HG03139 (cell line): Measurements from ENCODE around the gene TEX54.
"Not testable (repeated sequence)": the region's sequence is repeated elsewhere in the genome, so short reads cannot be mapped to it uniquely, and the experiment has no call there.

ENCODE experiments used
- ATAC-seq: cut with Tn5 transposase; IDR thresholded peaks from one replicate; pipeline ENCODE4 v1.9.1; 2021; ENCODE audit not compliant: unreplicated experiment

Gene TEX54

DNA sequence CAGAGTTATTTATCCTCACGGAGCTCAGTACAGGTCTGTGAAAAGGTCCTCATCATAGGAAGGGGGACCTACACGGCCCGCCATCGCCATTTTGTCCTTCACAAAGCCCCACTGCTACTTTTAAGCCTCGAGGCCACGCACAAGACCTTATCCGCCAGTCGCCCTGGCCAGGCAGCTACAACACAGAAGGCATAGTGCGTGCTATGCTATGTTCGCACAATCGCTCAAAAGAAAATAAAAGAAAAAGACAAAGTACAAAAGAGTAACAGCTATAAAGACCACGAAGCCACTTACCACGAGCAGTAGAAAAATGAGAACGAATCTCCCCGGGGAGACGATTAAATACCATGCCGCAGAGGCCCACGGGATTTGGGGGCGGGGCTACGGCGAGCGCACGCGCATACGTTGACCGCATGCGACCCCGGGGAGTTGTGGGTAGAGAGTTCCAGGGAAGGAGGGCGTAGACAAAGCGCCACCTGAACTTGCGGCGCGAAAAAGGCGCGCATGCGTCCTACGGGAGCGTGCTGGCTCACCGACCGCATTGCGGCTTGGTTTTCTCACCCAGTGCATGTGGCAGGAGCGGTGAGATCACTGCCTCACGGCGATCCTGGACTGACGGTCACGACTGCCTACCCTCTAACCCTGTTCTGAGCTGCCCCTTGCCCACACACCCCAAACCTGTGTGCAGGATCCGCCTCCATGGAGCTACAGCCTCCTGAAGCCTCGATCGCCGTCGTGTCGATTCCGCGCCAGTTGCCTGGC is 23.1 kb upstream of the TEX54 start:
- ATAC-seq = peak; percentile 84

DNA sequence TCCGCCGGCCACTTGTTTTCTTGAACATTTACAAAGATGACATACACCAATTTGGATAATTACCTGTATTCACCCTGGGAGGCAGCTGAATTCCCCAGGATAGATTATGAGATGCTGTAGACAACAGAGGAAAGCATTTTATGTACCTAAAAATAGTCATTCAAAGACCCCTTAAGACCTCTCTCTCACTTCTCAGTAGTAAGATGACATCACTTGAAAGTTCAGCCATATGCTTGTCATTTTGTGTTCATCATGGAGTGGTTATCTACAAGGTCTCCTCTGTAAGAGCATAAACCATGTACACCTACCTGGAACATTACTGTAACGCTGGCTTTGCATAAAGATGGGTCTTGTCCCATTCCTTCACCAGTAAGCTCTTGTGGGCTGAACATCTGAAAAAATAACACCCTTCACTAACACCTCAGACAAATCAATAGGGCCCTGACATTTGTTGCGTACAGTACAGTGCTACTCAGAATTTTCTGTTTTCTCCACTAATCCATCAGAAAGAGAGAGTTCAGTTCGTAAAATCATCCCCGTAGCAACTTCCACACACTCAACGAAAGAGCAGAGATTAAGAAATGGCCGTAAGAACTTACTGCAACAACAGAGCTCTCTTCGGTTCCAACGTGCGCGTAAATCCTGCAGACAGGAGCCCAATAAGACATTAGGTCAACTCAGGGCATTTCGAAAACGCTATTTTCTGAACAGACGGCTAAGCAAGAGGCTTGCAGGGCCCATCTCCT is 22.4 kb upstream of the TEX54 start:
- no peak for ATAC-seq

DNA sequence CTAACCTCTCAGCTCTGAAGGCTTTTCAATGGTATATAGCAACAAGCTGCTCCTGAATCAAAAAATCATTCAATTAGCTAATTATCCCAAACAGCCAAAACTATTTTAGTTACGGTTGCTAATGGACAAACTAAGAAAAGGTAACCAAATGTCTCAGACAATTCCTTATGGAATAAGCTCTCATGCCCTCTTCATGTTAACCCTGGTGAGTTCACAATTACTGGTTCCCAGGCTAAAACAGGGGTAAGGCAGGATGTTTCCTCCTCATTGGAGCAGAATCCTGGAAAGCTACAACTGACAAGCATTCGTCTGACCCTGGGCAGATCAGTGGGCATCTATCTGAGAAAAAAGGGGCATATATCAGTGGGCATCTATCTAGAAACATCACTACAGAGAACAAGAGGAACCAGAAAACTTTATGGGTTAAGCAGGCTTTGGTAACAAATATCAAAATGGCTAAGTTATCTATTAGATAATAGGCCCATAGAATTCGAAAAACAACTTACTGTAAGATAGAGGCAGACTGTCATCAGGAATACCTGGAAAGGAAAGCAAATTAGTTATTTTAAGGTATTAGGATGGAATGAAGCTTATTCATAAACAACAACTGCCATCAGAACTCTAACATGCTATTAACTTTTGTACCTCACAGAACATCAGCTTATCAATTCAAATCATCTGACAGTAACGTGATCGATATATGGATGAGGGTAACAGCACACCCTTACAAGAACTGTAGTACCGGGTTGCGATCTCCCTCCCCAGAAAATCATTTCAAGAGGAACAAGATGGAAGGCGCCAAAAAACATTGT is 21.6 kb upstream of the TEX54 start:
- ATAC-seq = no peak

DNA sequence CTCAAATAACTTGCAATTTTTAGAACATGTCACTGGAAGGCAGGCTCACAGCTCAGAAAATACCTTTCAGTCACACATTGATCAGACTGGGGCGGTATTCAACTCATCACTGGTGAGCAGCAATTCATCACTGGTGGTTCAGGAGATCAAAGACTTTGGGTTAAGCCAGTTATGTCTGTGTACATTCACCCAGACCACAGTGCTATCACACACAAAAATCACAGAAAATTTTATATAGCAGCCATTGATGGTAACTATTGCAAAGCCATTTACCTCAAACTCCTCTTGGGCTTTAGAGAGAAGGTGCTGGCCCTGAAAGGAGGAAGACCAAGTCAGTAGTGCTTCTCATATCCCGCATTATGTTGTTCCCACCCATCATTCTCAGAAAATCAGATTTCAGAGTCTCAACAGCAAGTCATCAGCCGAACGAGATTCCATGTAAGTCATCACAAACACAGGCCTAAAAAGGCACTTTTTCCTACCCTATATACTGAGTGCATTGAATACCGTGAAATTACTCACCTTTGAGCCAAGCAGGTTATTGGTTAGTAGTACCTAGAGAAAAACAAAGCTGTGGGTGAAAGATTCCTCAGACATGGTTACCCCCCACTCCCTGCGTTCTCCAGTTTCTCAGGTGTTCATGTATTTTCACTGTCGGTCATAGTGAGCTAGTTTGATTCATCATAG is 20.8 kb upstream of the TEX54 start:
- no peak for ATAC-seq

DNA sequence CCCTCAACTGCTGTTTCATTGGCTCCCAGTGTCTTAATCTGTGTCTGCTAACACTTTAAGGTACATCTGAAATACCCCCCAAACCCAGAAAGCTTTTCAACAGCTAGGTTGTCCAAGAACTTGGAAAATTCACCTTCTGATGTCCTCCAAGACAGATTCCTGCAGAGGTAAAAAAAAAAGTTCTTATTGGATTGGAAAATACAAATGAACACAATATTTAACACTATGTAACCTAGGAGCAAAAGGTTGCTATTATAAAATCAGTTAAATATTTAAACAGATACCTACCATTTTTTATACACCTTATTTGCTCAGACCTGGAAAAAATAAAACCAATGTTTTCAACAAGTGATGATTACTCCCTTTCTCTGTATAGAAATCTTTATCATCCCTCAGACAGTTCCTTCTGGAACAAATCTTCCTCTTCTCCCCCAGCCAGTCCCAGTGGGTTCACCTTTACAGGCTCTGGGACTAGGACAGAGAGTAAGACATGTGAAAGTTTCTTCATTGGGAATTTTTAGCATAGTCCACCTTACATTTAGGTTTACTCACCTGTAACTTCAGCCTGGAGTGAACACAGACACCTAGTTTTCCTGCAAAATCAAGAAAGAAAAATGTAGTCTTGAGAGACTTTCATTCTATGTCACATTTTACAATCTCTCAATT is 20.0 kb upstream of the TEX54 start:
- ATAC-seq = no peak

DNA sequence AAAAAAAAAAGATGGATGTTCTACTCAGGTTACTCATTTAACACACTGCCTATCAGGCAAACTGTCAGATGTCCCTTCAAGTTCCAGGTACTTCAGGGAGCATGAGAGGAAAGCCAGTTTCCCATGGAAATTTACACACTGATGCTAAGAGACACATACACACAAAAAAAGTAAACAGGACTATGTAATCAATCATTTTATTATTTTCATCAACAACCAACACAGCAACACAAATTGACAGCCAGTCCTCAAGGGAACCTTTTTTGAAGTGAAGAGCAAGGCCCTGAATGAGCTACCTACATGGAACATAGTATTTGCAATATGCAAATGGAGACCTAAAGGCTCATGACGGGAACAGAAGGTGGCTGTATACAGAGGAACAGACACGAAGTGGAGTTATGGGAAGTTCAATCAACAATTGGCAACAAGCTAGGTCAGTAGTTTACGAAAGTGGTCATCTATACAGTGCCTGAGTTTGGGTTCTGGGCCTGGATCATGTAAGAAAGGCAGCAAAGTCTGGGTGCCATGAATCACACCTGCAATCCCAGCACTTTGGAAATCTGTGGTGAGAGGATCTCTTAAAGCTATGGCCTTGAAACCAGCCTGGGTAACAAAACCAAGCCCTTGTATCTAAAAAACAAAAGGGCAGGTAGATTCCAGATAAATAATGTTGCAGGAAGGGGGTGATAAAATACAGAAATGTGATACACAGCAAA is 19.3 kb upstream of the TEX54 start:
- ATAC-seq = no peak

DNA sequence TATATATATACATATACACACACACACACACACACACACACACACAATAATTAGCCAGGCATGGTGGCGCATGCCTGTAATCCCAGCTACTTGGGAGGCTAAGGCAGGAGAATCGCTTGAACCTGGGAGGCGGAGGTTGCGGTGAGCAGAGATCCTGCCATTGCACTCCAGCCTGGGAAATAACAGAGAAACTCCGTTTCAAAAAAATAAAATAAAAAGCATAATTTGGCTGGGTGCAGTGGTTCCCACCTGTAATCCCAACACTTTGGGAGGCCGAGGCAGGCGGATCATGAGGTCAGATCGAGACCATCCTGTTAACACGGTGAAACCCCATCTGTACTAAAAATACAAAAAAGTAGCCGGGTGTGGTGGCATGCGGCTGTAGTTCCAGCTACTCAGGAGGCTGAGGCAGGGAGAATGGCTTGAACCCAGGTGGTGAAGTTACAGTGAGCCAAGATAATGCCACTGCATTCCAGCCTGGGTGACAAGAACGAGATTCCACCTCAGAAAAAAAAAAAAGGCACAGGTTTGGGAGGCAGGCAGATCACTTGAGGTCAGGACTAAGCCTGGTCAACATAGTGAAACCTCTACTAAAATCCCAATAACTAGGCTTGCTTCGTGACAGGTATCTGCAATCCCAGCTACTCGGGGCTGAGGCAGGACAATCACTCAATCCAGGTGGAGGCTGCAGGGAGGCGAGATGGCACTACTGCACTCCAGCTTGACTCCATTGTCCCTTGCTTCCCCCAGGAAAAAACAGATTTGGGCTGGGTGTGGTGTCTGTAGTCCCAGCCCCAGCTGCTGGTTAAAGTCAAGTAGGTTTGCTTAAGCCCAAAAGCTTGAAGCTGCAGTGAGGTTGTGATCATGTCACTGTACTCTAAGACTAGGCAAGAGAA is 18.5 kb upstream of the TEX54 start:
- no peak for ATAC-seq

DNA sequence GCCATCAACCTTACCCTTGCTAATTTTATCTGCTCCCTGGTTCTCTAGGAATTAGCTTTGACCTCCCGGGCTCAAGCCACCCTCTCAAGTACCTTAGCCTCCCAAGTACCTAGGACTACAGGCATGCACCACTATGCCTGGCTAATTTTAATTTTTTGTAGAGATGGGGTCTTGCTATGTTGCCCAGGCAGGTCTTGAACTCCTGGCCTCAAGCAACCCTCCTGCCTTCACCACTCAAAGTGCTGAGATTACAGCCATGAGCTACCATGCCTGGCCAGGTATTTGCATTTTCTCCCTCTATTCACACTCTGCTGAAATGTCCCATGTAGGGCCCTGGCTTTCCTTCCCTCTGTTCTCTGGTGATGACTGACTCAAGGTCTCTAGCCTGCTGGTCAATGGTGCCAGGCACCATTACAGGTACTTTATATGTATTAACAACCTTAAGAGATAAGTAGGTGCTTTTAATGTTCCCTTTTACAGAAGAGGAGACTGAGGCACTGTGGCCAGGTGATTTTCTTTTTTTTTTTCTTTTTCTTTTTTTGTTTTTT is 15.2 kb upstream of the TEX54 start:
- ATAC-seq = no peak

DNA sequence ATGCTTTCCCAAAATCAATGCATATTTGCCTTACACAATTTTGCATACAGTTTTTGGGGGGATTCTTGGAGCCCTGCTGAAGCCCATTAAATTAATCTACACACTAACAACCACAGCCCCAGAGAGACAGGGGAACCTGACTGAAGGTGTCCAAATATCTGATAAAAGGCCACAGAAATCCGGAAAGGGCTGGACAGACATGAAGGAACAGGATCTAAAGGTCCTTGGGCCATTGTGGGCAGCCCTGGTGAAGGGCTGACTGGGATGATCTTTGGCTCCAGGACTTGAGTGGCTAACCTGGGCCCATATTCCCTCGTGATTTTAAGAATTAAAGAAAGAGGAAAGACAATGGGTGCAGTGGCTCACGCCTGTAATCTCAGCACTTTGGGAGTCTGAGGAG is 13.5 kb upstream of the TEX54 start:
- no peak for ATAC-seq

DNA sequence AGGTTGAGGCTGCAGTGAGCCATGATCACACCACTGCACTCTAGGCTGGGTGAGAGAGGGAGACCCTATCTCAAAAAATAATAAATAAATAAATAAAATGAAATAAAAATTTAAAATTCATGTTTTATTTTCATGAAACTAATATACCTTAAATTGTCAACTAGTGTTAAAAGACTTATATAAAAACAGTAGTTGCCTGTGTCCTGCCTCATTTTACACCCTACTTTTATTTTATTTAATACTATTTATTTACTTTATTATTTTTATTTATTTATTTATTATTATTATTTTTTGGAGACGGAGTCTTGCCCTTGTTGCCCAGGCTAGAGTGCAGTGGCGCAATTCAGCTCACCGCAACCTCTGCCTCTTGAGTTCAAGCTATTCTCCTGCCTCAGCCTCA is 11.5 kb upstream of the TEX54 start:
- ATAC-seq = no peak

DNA sequence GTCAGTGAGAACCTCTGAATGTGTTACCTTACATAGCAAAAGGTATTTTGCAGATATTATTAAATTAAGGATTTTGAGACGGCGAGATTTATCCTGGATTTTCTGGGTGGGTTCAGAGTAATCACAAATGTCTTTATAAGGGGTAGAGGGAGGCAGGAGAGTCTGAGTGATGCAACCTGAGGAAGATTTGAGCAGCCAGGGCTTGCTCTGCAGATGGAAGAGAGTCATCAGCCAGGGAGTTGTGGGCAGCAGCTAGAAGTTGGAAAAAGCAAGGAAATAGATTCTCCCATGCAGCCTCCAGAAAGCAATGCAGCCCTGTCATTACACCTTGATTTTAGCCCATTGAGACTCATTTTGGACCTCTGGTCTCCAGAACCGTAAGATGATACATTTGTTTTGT is 10.8 kb upstream of the TEX54 start:
- no peak for ATAC-seq

DNA sequence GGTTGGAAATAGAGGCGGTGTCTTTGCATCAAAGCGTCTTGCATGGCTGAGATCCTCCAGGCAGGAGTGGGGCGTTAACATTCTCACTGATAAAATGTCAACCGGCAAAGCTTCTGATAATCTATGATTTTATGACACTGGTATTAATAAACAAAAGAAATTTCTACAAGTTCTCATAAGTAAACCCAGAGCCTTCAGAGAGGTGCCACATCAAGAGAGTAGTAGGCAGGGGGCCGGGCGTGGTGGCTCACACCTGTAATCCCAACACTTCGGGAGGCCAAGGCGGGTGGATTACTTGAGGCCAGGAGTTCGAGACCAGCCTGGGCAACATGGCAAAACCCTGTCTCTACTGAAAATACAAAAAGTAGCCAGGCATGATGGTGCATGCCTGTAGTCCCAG is 10.2 kb upstream of the TEX54 start:
- not testable (repeated sequence) for ATAC-seq

DNA sequence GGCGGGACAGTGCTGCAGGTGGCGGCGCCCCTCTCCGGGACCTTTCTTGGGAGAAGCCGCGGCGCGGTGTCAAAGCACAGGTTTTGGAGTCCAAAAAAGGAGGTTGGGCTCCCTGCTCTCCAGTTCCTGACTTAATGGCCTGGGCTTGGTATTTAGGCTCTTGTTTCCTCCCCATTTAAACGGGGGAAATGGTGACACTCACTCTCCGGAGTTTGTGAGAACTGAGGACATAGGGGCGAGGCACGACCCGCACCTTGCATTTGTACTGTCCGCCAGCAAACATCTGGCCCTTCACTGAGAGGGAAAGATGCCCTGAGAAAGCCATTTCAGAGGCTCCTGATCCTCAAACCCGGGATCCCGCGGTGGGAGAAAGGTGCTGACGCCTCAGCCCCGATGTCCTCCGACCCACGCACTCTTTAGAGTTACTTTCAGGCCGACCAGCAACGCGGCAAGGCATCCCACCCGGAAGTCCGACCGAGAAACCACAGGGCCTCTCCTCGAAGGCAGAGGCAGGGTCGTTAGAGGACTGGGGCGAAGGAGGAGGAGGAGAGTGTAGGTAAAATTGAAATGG is 9.6 kb upstream of the TEX54 start:
- ATAC-seq = no peak

DNA sequence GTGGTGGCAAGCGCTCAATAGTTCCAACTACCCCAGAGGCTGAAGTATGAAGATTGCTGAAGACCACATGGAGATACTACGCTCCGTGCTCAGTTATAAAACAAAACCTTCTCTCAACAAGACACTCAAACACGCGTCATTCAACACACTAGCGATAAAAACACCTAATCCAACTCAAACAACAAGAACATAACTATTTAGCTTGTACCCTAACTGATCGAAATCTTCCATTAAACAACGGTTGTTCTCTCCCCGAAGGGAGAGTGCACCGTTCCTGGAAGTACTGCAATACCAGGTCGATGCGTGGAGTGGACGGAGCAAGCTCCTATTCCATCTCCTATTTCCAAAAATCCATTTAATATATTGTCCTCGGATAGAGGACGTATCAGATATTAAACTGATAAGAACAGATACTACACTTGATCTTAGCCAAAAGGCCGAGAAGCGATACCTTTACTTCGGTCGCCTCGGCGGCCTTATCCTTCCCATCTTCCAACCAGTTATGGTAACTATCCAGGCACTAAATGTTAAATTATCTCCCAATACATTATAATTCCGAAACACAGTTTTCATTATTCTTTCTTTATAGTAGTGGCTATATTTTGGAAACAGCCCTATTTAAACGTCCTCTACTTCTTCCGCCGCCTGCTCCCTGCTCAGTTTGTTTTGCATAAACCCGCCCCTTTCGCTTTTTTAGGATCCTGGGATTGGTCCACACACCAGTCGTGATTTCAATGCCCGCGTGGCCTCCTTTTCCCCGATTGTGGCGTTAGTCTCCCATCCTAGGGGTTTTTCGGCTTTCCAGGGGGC is 8.9 kb upstream of the TEX54 start:
- peak; percentile 49 for ATAC-seq

DNA sequence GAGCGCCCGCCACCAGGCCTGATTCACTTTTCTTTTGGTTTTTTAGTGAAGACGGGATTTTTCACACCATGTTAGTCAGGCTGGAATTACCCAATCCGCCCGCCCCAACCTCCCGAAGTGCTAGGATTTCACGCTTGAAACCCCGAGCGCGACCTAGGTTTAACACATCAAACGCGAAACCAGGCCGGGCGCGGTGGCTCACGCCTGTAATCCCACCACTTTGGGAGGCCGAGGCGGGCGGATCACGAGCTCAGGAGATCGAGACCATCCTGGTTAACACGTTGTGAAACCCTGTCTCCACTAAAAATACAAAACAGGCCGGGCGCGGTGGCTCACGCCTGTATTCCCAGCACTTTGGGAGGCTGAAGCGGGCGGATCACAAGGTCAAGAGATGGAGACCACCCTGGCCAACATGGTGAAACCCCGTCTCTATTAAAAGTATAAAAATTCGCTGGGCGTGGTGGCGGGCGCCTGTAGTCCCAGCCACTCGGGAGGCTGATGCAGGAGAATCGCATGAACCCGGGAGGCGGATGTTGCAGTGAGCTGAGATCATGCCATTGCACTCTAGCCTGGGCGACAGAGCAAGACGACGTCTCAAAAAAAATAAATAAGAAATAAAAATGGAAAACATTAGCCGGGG is 8.2 kb upstream of the TEX54 start:
- not testable (repeated sequence) for ATAC-seq

DNA sequence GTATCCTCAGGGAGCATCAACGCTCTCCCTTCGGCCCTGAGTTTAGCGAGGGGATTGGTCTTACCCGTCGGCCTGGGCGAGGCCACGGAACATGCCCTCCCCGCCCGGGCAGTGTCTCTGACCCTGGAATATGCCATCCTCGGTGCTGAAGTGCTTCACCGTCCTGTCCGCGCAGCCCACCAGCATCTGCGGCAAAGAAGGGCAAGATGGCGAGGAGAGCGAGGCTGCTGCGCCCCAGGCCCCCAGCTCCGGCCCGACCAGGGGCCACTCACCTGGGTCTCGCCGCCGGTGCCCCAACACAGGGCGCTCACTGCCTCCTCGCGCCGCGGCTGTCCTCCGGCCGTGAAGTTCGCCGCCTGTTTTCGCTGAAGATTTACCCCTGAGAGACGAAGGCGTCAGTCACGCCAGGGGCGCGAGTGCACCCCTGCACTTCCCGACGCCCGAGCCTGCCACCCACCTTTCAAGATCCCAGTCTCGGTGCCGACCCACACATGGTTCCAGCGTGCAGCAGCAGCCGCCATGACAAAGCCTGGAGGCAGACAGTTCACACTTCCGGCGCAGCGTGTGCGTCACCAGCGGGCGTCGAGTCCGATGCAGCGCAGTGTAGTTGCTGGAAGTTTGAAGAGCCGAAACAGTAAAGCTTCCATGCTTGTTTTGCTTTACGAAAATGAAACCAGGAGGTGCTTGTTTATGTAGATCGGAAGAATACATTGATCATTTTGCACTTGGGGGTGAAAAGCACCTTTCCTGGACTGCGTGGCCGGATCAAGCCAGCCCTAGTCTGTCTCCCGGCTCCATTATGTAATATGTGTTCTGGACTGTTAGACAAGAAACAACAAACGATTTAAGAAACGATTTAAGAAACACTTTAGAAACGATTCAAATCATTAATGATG is 6.7 kb upstream of the TEX54 start, which contains the start of gene WDR74:
Gene WDR74, minus strand, starts transcription at position 541 of the 896 bp plus-strand sequence. Its CDS starts 20 bp downstream, at position 521.
- ATAC-seq = no peak
